ENCODE results near the gene TMEM187.

The TMEM187 gene

GRCh38 chrX:154028502-154029184 is 56.1 kb downstream of the TMEM187 start:
- H3K27me3 ChIP-seq (ENCODE audit: insufficient read depth, low read length, poor library complexity): no peaks in the 10 kb centered on the region
- H3K79me2 ChIP-seq (ENCODE audit: insufficient read depth, low read length): peaks cover 17% of the 10 kb centered on the region; the same call in 1 of the 2 replicates
- DNase-seq (no peak), ATAC-seq (ENCODE audit: insufficient read depth, low read depth) (no peak)
- no peak overlapping the region for H3K4me3 ChIP-seq (ENCODE audit: low read depth in 1 of 2, low read length in 2 of 2)
- no peak overlapping the region for H3K4me2 ChIP-seq (ENCODE audit: insufficient read depth, low read length)
- H3K27ac ChIP-seq (ENCODE audit: low read length): no peak overlapping the region
- H4K20me1 ChIP-seq (ENCODE audit: insufficient read depth, low read length): peaks cover 14% of the 10 kb centered on the region
- no peak overlapping the region for H2AFZ ChIP-seq (ENCODE audit: low read depth, low read length)
- no peaks in the 10 kb centered on the region for H3K9me3 ChIP-seq (ENCODE audit: insufficient read depth, low read length, severe bottlenecking)
- no peak overlapping the region for H3K9ac ChIP-seq (ENCODE audit: low read depth, low read length)
- no peaks in the 10 kb centered on the region for H3K4me1 ChIP-seq (ENCODE audit: insufficient read depth, low read length)
- TF ChIP-seq EZH2 (IDR thresholded peaks at IDR 0.05; ENCODE audit: borderline replicate concordance, low read depth, low read length, severe bottlenecking): no peak
- no peak for TF ChIP-seq CTCF (IDR thresholded peaks at IDR 0.05; ENCODE audit: borderline replicate concordance, extremely low read depth, low read length, poor library complexity, severe bottlenecking)
- H3K36me3 ChIP-seq (ENCODE audit: insufficient read depth, low read length): peaks cover 68% of the 10 kb centered on the region

GRCh38 chrX:154029439-154029838 is 56.9 kb downstream of the TMEM187 start:
- peaks cover 24% of the 10 kb centered on the region; the same call in 1 of the 2 replicates for H3K79me2 ChIP-seq (ENCODE audit: insufficient read depth, low read length)
- TF ChIP-seq CTCF (IDR thresholded peaks at IDR 0.05; ENCODE audit: borderline replicate concordance, extremely low read depth, low read length, poor library complexity, severe bottlenecking) (peak; percentile 28), EZH2 (IDR thresholded peaks at IDR 0.05; ENCODE audit: borderline replicate concordance, low read depth, low read length, severe bottlenecking) (no peak)
- no peak for ATAC-seq (ENCODE audit: insufficient read depth, low read depth)
- H3K4me3 ChIP-seq (ENCODE audit: low read depth in 1 of 2, low read length in 2 of 2): no peak overlapping the region
- no peaks in the 10 kb centered on the region for H3K4me1 ChIP-seq (ENCODE audit: insufficient read depth, low read length)
- H2AFZ ChIP-seq (ENCODE audit: low read depth, low read length): no peak overlapping the region
- H3K36me3 ChIP-seq (ENCODE audit: insufficient read depth, low read length): peaks cover 71% of the 10 kb centered on the region
- H3K9ac ChIP-seq (ENCODE audit: low read depth, low read length): no peak overlapping the region
- no peaks in the 10 kb centered on the region for H3K27me3 ChIP-seq (ENCODE audit: insufficient read depth, low read length, poor library complexity)
- H4K20me1 ChIP-seq (ENCODE audit: insufficient read depth, low read length): peaks cover 20% of the 10 kb centered on the region
- no peak overlapping the region for H3K27ac ChIP-seq (ENCODE audit: low read length)
- no peak for DNase-seq
- no peak overlapping the region for H3K4me2 ChIP-seq (ENCODE audit: insufficient read depth, low read length)
- H3K9me3 ChIP-seq (ENCODE audit: insufficient read depth, low read length, severe bottlenecking): no peaks in the 10 kb centered on the region

DNA sequence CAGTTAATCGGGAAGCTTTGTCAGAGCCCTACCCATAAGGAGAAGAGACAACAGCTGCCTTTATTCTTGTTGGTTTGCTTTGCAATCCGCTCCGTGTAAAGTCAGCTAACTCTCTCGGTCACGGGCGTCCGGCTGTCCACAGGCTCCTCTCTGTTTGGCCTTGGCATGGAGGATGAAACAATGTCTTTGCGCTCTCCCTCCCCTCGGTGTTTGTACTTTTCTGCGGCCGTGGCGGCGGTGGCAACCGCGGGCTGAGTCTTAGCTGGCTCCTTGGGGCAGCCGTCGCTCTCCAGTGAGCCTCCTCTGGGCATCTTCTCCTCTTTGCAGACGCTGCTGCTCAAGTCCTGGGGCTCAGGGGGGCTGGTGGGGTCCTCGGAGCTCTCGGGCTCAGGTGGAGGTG is 57.7 kb downstream of the TMEM187 start:
- DNase-seq (no peak), ATAC-seq (ENCODE audit: insufficient read depth, low read depth) (no peak)
- no peak overlapping the region for H3K27ac ChIP-seq (ENCODE audit: low read length)
- no peak overlapping the region for H3K4me2 ChIP-seq (ENCODE audit: insufficient read depth, low read length)
- H3K36me3 ChIP-seq (ENCODE audit: insufficient read depth, low read length): peaks cover 71% of the 10 kb centered on the region
- H3K27me3 ChIP-seq (ENCODE audit: insufficient read depth, low read length, poor library complexity): no peaks in the 10 kb centered on the region
- no peak overlapping the region for H3K9ac ChIP-seq (ENCODE audit: low read depth, low read length)
- H3K4me1 ChIP-seq (ENCODE audit: insufficient read depth, low read length): no peaks in the 10 kb centered on the region
- H4K20me1 ChIP-seq (ENCODE audit: insufficient read depth, low read length): peaks cover 24% of the 10 kb centered on the region
- H3K9me3 ChIP-seq (ENCODE audit: insufficient read depth, low read length, severe bottlenecking): no peaks in the 10 kb centered on the region
- no peak for TF ChIP-seq CTCF (IDR thresholded peaks at IDR 0.05; ENCODE audit: borderline replicate concordance, extremely low read depth, low read length, poor library complexity, severe bottlenecking)
- no peak for TF ChIP-seq EZH2 (IDR thresholded peaks at IDR 0.05; ENCODE audit: borderline replicate concordance, low read depth, low read length, severe bottlenecking)
- no peak overlapping the region for H3K4me3 ChIP-seq (ENCODE audit: low read depth in 1 of 2, low read length in 2 of 2)
- H2AFZ ChIP-seq (ENCODE audit: low read depth, low read length): no peak overlapping the region
- H3K79me2 ChIP-seq (ENCODE audit: insufficient read depth, low read length): peaks cover 32% of the 10 kb centered on the region

All from DND-41 (cell line).